SKM-1 treated with dmso at 0.1 percent for 144 hours (cell line): Measurements from ENCODE around the gene PDZD8.
A peak's percentile ranks its signal among the peaks of the same experiment; 100 is the strongest.

Experiments used
- DNase-seq: peaks from one replicate; lab custom pipeline; 2025; ENCODE audit not compliant: unreplicated experiment; lab: John Stamatoyannopoulos, UW

Gene PDZD8

GRCh38 chr10:117261501-117261900 lies 113.7 kb downstream of the PDZD8 start:
- DNase-seq: no peak

GRCh38 chr10:117260084-117260483 lies 115.2 kb downstream of the PDZD8 start:
- peak; percentile 79 for DNase-seq

- DNase-seq: peak; percentile 89
Measured at GRCh38 chr10:117259279-117259678, 116.0 kb downstream of the PDZD8 start.

- DNase-seq: no peak
Measured at GRCh38 chr10:117257721-117258120, 117.5 kb downstream of the PDZD8 start.

- no peak for DNase-seq
Measured at GRCh38 chr10:117256910-117257309, 118.3 kb downstream of the PDZD8 start.

- DNase-seq: no peak
Measured at GRCh38 chr10:117255835-117256460, 119.3 kb downstream of the PDZD8 start.

- no peak for DNase-seq
Measured at GRCh38 chr10:117254774-117255735, 120.2 kb downstream of the PDZD8 start.

- DNase-seq: no peak
Measured at GRCh38 chr10:117254338-117254737, 120.9 kb downstream of the PDZD8 start.

GRCh38 chr10:117253908-117254307 lies 121.3 kb downstream of the PDZD8 start:
- DNase-seq: no peak

- DNase-seq: no peak
Measured at GRCh38 chr10:117250411-117250810, 124.8 kb downstream of the PDZD8 start.

GRCh38 chr10:117249493-117250093 lies 125.6 kb downstream of the PDZD8 start:
- DNase-seq: peak; percentile 22

- no peak for DNase-seq
Measured at GRCh38 chr10:117248750-117249465, 126.3 kb downstream of the PDZD8 start.

GRCh38 chr10:117246997-117247671 lies 128.1 kb downstream of the PDZD8 start:
- DNase-seq: no peak

GRCh38 chr10:117242463-117242832 lies 132.8 kb downstream of the PDZD8 start:
- no peak for DNase-seq

GRCh38 chr10:117241541-117242462 lies 133.4 kb downstream of the PDZD8 start:
- DNase-seq: no peak

- no peak for DNase-seq
Measured at GRCh38 chr10:117240621-117241529, 134.4 kb downstream of the PDZD8 start, which contains the start of gene SLC18A2. Gene SLC18A2, plus strand, starts transcription at chr10:117241114. Its CDS starts 580 bp downstream, at chr10:117241694.

GRCh38 chr10:117239721-117240620 lies 135.3 kb downstream of the PDZD8 start:
- no peak for DNase-seq
